Stimulated activated naive CD4-positive, alpha-beta T cell treated with Interleukin-2 at 50 U/mL for 16 hours (primary cell): ENCODE measurements around the gene TRAPPC14.
"Not testable (repeated sequence)": the region's sequence is repeated elsewhere in the genome, so short reads cannot be mapped to it uniquely, and the experiment has no call there.

Source experiments
- DNase-seq: peaks from one replicate; lab custom pipeline; 2025; lab: John Stamatoyannopoulos, UW

Gene TRAPPC14, protein sequence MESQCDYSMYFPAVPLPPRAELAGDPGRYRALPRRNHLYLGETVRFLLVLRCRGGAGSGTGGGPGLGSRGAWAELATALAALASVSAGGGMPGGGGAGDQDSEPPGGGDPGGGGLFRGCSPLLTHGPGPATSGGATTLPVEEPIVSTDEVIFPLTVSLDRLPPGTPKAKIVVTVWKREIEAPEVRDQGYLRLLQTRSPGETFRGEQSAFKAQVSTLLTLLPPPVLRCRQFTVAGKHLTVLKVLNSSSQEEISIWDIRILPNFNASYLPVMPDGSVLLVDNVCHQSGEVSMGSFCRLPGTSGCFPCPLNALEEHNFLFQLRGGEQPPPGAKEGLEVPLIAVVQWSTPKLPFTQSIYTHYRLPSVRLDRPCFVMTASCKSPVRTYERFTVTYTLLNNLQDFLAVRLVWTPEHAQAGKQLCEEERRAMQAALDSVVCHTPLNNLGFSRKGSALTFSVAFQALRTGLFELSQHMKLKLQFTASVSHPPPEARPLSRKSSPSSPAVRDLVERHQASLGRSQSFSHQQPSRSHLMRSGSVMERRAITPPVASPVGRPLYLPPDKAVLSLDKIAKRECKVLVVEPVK

DNA sequence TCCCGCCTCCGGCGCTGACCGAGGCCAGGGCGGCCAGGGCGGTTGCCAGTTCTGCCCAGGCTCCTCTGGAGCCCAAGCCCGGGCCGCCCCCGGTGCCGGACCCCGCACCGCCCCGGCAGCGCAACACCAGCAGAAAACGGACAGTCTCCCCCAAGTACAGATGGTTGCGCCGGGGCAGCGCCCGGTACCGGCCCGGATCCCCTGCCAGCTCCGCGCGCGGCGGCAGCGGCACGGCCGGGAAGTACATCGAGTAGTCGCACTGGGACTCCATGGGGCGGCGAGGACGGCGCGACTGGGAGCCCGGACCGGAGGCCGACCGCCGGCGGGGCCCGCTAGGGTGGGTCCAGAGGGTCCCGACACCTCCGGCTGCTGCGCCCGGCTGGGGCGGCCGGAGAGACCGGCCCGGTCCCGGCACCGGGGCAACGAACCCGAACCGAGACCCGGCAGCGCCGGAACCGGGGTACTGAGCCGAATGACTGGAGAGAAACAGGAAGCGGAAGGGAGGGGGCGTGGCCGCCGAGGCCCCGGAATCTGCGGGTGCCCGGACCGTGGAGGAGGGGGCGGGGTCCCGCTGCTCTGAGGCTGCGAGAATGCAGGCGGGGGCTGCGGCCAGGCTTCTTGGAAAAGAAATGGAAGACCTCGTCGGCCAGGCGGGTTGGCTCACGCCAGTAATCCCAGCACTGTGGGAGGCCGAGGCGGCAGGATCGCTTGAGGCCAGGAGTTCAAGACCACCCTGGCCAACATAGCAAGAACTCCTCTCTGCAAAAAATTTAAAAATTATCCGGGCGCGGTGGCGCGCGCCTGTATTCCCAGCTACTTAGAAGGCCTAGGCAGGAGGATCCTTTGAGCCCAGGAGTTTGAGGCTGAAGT, at the start of gene TRAPPC14:
Gene TRAPPC14 (minus strand): TSS at position 495 of the 870 bp plus-strand sequence. CDS start 224 bp downstream, at position 271.
- peak; percentile 92 for DNase-seq

DNA sequence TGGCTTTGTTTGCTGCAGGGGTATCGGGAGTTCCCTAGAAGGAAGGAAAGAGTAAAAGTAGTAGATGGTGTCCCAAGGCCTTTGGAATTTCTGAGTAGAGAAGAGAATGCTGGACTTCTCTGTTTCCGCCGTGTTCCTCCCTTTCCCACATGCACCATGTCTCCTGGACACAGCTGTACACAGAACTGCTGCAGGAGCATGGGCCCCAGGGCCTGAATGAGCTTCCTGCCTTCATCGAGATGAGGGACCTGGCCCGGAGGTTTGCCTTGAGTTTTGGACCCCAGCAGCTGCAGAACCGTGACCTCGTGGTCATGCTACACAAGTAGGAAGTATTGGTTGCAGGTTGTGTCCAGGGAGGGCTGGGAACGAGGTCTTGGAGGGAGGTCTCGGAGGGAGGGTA, 45.9 kb upstream of the TRAPPC14 start:
- DNase-seq = no peak

DNA sequence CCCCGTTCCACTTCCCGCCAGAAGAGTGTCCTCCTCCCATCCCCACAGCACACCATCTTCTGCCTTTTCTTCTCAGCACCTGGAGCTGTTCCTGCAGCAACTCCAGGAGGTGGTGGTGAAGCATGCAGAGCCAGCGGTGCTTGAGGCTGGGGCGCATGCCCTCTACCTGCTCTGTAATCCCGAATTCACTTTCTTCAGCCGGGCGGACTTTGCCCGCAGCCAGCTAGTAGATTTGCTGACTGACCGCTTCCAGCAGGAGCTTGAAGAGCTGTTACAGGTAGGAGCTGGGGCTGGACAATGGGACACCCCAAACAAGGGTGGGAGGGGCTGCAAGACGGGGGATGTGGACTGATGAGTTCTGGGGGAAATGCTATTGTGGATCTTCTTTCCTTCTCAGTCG, 42.2 kb upstream of the TRAPPC14 start:
- no peak for DNase-seq

DNA sequence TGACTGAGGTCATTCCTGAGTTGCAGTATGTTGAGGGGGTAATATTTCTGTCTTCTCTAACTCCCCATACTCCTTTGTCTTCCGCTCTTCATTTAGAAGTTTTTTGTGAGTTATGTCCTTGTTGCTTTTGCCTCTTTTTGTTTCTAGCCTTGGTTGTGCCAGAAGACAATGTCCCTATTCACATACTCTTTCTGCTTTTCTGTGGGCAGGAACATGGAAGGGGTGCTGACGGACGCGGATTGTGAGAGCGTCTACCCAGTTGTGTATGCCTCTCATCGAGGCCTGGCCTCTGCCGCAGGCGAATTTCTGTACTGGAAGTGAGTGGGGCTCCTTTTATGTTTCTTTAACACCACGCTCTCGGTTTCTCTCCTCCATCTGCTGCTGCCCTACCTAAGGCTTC, 39.7 kb upstream of the TRAPPC14 start:
- DNase-seq = no peak

DNA sequence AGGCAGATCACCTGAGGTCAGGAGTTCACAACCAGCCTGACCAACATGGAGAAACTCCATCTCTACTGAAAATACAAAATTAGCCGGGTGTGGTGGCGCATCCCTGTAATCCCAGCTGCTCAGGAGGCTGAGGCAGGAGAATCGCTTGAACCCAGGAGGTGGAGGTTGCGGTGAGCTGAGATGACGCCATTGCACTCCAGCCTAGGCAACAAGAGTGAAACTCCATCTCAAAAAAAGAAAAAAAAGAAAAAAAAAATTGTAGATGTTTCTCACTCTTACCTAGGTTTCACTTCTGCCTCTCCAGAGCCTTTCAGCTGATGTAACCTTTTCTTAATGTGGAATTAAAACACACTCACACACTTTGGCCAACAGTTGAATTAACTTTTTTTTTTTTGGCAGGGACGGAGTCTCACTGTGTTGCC, 37.4 kb upstream of the TRAPPC14 start:
- not testable (repeated sequence) for DNase-seq

DNA sequence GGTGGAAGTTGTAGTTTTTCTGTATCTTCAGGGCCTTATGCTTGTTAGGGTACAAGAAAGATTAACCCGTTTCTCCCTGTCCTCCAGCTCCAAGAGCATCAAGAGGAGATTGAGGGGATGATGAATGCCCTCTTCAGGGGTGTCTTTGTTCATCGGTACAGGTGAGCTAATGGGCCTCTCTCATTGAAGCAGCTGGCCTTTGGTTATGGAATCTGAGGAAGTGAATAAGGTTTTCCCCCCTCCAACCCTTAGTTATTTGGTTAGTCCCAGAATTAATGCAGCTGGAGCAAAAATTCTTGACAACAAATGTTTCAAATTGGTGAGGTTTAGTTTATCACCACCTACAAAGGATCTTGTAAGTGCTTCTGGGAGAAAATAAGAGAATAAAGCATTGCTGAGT, 36.7 kb upstream of the TRAPPC14 start:
- DNase-seq = no peak

DNA sequence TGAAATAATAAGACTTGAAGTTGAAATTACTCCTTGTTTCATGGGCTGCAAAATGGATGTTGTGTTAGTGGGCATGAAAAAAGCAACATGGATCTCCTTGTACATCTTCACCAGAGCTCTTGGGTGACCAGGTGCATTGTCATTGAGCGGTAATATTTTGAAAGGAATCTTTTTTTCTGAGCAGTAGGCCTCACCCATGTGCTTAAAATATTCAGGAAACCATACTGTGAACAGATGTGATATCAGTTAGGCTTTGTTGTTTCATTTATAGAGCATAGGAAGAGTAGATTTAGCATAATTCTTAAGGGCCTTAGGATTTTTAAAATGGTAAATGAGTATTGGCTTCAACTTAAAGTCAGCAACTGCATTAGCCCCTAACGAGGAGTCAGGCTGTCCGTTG, 34.4 kb upstream of the TRAPPC14 start:
- no peak for DNase-seq

DNA sequence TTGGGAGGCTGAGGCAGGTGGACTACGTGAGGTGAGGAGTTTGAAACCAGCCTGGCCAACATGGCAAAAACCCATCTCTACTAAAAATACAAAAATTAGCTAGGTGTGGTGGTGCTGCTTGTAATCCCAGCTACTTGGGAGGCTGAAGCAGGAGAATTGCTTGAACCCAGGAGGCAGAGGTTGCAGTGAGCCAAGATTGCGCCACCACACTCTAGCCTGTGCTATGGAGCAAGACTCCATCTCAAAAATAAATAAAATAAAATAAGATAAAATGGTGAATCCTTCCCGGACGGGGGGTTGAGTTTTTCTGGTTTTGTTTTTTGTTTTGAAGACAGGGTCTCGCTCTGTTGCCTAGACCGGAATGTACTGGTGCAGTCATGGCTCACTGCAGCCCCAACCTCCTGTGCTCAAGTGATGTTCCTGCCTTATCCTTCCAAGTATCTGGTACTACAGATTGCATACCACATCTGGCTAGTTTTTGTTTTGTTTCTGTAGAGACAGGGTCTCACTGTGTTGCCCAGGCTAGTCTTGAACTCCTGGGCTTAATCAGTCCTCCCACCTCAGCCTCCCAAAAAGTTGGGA, 33.8 kb upstream of the TRAPPC14 start:
- DNase-seq = not testable (repeated sequence)

DNA sequence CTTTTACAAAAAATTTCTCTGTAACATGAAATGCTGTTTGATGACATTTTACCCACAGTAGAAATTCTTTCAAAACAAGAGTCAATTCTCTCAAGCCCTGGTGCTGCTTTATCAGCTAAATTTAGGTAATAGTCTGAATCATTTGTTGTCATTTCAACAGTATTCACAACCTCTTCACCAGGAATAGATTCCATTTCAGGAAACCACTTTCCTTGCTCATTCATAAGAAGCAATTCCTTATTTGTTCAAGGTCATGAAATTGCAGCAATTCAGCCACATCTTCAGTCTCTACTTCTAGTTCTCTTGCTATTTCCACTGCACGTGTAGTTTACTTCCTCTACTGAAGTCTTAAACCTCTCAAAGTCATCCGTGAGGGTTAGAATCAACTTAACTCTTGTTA, 33.3 kb upstream of the TRAPPC14 start:
- no peak for DNase-seq

DNA sequence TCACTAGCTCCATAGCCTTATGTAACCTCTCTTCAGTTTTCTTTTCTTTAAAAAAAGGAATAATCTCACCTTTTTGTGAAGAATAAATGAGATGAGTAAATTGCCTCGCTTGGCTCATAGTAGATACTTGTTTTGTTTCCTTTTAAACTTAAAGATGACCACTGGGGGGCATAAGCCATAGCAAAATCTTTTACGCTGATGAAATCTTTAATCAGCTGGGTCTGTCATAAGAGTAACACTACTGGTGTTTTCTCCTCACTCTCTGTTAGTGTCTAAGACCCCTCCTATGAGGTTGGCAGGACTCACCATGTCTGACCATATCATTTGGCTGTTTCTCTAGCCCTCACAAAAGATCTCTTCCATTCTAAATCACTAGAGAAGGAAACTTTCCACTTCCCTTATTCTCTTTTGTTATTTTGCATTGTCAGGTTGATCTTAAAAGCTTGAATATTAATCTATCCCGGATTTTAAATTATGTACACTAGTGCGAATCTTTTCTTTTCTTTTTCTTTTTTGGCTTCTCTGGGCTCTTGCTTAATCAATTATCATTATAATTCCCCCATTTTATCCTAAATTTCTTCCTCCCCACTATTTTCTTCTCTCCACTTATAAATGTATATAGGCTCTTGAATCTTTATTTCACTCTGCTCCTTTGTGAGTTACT, 31.7 kb upstream of the TRAPPC14 start:
- DNase-seq = no peak

DNA sequence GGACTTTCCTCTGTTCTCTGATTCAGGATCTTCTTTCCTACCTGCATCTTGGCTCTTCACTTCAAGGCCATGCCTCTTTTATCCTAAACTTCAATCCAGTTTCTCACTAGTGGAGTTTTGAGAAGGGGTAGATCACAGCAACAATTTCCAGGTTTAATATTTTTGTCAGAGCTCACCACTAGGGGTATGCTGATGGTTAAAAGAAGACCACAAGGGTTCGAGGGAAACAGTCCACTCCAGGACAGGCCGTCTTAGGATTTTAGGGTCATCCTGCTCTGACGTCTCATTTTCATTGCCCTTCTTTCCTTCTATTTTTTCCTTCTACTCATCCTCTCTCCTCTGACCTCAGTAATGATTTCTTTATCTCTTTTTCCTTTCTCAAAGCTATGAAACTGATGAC, 30.5 kb upstream of the TRAPPC14 start:
- DNase-seq = no peak

DNA sequence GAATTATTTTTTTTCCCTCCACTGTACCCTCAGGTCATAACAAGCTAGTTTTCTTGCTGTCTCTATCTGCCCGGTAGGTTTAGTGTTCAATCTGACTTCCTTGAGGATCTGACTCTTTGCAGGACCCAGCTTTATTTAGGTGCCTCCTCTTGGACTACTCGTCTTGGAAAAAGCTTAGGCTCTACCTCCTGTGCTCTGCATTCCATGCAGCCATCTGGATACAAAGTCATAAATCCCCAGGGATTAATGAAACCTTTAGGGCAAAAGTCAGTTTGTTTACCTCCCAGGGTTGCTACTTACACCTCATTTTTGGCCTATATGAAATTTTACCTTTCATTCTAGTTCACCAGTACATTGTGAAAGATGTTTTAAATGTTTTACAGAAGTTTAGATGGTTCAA, 27.2 kb upstream of the TRAPPC14 start:
- no peak for DNase-seq

DNA sequence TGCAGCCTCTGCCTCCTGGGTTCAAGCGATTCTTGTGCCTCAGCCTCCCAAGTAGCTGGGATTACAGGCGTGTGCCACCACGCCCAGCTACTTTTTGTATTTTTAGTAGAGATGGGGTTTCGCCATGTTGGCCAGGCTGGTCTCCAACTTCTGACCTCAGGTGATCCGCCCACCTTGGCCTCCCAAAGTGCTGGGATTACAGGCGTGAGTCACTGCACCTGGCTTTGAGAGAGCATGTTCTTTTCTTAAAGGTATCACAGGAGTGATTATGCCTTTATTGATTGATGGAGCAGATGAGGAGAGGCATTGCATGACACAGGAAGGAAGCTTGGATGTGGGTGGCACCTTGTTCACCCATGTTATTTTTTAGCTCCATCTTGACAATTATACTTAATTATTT, 24.6 kb upstream of the TRAPPC14 start:
- not testable (repeated sequence) for DNase-seq

DNA sequence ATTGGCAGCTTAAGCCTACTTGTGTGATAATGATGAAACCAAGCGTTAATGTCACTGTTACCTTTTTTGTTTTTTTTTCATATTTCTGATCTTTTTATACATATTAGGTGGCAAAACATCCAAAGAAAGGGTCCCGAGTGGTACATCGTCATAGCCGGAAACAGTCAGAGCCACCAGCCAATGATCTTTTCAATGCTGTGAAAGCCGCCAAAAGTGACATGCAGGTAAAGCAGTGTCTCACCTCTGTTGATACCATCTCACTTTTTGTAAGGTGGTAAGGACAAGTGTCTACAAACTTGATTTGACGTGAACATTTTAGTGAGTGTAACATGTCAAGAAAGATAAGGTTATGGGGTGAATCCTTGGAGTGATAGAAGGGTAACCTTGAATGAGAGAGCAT, 24.1 kb upstream of the TRAPPC14 start:
- DNase-seq = not testable (repeated sequence)

DNA sequence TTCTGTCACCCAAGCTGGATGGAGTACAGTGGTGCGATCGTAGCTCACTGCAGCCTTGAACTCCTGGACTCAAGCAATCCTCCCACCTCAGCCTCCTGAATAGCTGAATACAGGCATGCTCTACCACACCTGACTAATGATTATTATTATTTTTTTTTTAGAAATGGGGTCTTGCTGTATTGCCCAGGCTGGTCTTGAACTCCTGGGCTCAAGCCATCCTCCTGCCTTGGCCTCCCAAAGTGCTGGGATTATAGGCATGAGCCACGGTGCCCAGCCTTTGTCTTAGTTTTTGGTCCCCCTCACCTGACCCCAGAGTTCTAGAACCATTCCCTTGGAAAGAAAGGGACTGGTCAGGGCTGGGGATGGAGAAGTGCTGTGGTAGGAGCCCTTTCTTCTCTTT, 21.6 kb upstream of the TRAPPC14 start:
- not testable (repeated sequence) for DNase-seq

DNA sequence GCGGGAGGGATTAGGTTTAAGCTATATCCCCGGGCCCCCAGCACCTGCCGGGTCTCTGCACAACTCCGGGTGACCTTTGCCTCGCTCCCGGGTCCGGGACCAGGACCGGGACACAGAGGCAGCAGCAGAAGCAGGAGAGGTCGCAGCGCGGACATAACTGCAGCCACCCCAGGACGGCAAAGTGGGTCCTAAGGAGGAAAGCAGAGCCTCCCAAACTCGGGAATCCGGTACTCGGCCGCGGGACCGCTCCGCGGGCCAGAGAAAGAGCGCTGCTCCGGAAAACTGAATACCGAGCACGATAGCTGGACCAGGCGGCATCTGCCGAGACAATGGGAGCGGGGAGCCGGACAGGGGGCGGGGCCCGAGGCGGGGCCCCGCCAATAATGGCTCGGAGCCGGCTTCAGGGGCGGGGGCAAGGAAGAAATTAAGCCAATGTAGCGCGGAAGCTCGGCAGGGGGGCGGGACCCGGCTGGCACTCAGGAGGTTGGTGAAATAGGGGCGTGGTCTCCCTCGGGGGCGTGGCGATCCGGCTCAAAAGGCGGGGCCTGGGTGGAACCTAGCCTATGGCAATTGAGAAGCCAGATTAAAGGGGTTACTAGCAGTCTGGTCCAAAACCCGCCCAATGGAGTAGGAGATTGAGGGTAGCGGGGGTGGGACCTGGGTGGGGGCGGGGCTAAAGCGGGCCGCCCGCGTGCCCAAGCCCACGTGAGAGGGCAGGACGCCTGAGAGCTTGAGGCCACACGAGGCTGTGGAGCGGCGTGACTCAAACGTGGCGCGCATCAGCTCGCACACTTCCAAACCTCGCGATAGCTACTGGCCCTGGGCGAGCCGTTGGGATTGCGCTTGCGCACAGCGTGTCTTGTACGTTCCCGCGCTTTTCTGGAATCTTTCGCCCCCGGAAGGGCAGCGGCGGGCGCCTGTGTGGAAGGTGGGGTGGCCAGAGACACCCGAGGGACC, 18.8 kb upstream of the TRAPPC14 start, which contains the start of the genes GPC2 and STAG3:
Gene GPC2 (minus strand): TSS at position 337 of the 957 bp plus-strand sequence. CDS start 182 bp downstream, at position 155.
Gene STAG3 (plus strand): TSS at position 874 of the 957 bp plus-strand sequence. CDS start 2,639 bp downstream, outside the sequence.
- DNase-seq = peak; percentile 96

DNA sequence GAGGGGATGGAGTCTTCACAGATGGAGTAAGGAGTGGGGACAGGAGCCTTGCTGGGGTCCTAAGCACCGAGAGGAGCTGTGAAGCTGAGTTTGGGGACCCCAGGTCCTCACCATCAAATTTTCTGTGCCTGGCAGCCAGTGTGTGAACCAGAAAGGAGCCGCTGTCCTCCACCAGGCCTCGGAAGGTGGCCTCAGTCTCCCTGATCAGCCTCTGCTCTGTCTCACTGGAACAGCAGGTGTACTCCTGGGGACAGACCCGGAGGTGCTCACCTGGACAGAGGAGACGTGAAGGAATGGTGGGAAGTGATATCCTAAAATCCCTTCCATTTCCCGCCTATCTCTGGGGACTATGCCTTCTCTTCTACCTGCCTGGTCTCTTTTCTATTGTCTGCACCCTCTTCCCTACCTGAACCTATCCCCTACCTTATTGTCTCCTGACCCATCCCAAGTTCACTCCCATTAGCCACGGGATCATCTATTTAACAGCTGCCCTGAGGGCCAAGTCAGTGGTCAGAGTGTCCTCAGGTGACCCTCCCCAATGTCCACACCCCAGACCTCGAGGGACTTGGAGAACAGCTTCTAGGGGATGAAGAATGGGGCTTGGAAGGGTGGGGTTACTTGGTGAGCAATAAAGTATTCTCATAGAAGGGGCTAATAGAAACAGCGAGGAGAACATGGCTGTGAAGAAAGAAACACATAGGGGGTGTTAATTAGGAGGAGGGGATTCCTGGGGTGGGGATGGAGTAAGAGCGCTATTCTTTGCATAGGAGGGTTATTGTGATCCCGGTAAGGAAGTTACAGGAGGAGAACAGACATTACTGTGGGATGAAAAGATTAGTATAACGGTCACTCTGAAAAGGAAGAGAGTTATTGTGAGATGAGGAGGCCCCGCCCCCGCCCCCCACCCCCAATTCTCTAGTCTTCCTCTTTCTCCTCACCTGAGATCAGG, 17.8 kb upstream of the TRAPPC14 start:
- no peak for DNase-seq

DNA sequence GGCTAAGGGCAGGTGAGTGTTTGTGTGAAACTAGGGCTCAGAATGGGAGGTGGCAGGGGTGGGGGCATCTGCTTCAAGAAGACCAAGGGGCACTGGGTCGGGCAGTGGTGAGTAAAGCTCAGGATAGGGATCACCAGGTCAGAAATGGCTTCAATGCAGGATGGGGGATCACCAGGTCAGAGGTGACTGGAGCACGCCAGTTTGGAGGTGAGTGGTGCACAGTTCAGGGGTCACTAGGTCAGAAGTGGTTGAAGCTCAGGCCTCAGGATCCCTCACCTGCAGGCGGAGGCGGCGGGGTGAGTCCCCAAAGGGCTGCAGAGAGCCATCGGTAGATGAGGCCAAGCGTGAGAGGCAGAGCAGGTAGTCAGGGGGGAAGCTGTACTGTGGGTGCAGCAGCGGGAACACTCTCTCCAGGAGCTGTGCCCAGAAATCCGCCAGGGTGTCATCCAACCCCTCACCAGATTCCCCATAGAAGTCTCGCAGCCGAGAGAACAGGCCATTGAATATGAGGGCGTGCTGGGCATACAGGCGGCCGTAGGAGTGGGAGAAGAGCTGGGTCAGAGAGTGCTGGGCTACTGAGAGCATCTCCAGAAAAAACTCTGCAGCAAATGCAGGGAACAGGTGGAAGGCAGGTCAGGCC, 16.9 kb upstream of the TRAPPC14 start:
- no peak for DNase-seq

DNA sequence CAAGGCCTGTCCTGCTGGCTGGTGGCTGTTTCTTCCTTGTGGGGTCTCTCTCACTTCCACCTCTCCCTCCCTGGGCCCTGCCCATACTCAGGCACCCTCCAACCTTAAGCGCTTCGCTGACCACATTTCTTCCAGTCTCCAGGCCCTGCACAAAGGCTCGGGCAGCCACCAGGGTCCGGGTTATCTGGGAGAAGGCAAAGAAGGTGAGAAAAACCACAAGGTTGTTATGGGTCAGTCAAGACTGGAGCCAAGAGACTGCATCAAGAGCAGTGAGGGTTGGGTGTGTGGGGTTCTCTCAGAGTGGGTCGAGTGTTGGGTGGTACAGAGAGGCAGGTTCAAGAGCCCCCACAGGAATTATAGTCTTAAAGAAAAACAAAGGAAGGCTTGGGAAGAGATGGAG, 16.1 kb upstream of the TRAPPC14 start:
- no peak for DNase-seq
